Left ventricle myocardium inferior (tissue), 1 donor: ENCODE results near the gene FBN1. TPM values are rescaled to one million over a fixed set of nuclear protein-coding genes. Genes with fewer than 3 reads are reported as not detected.

ENCODE experiments used
- DNase-seq: peaks from one replicate; pipeline ENCODE4 v3.0.0-alpha.2; 2020
- H3K27ac ChIP-seq: fragments of 200-600 bp; replicated peaks from 2 replicates; pipeline ENCODE4 v1.8.0; 2021
- H3K27me3 ChIP-seq: fragments of 200-600 bp; 2 replicates; pipeline ENCODE4 v1.8.0; 2021; ENCODE audit warnings: low read depth
- H3K36me3 ChIP-seq: fragments of 200-600 bp; 2 replicates; pipeline ENCODE4 v1.8.0; 2021
- H3K4me1 ChIP-seq: fragments of 200-600 bp; 2 replicates; pipeline ENCODE4 v1.8.0; 2021
- H3K4me3 ChIP-seq: fragments of 200-600 bp; 2 replicates; pipeline ENCODE4 v1.8.0; 2021; ENCODE audit warnings: mild to moderate bottlenecking, moderate library complexity
- H3K9me3 ChIP-seq: fragments of 200-600 bp; replicated peaks from 2 replicates; pipeline ENCODE4 v1.8.0; 2021
- intact Hi-C: fragments of 100-400 bp; cut with micrococcal nuclease; formaldehyde crosslinking; loops from one replicate; pipeline ENCODE4 v1.11.0; 2022
- total RNA-seq: library from RNA; stranded (reverse); fragmentation: NEBNext Ultra II Directional; extraction: Animal tissue kit (Norgen Biotek cat#: 25700); gene quantifications from one replicate; pipeline ENCODE4 v1.2.1, GENCODE V29; 2021
- TF ChIP-seq, protein P1 (sequence below): fragments of 200-600 bp; IDR thresholded peaks from 2 replicates; pipeline ENCODE4 v1.8.0; 2021; ENCODE audit warnings: antibody characterized with exemption, mild to moderate bottlenecking, borderline replicate concordance
- donor health status: DM: no; HTN: yes; CAD: no; lungs with severe emphysema.

FBN1 gene
- total RNA-seq, 1 donor from 2014 or later, result 45.5 TPM

DNA sequence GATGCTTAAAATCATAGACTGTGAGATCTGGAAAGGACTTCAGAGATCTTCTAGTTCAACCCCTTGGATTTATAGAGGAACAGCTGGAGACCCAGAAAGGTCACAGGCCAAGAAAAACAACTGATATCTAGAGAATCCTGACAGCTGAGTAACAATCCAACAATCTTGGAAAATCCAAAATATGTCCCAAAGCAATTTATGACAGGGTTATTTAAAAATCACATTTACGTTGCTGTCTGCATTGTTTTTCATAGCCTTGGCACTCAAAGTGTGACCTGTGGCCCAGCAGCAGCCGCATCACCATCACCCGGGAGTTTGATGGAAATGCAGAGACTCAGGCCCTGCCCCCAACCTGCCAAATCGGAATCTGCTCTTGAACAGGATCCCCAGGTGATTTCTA is 78.8 kb downstream of the FBN1 start:
- no peak for DNase-seq
- H3K27ac ChIP-seq, result peak overlapping the region; percentile 46
- H3K36me3 ChIP-seq, result no peaks in the 10 kb centered on the region
- peaks cover 37% of the 10 kb centered on the region for H3K4me1 ChIP-seq
- H3K27me3 ChIP-seq, result no peaks in the 10 kb centered on the region
- no peak overlapping the region for H3K4me3 ChIP-seq
- intact Hi-C loops, result no loop called here
- TF ChIP-seq, protein P1, sequence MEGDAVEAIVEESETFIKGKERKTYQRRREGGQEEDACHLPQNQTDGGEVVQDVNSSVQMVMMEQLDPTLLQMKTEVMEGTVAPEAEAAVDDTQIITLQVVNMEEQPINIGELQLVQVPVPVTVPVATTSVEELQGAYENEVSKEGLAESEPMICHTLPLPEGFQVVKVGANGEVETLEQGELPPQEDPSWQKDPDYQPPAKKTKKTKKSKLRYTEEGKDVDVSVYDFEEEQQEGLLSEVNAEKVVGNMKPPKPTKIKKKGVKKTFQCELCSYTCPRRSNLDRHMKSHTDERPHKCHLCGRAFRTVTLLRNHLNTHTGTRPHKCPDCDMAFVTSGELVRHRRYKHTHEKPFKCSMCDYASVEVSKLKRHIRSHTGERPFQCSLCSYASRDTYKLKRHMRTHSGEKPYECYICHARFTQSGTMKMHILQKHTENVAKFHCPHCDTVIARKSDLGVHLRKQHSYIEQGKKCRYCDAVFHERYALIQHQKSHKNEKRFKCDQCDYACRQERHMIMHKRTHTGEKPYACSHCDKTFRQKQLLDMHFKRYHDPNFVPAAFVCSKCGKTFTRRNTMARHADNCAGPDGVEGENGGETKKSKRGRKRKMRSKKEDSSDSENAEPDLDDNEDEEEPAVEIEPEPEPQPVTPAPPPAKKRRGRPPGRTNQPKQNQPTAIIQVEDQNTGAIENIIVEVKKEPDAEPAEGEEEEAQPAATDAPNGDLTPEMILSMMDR, result no peak
- no peaks in the 10 kb centered on the region for H3K9me3 ChIP-seq

GRCh38 chr15:48565560-48566482 is 79.7 kb downstream of the FBN1 start:
- H3K27me3 ChIP-seq, result no peaks in the 10 kb centered on the region
- TF ChIP-seq, protein P1, result no peak
- no peak overlapping the region for H3K4me3 ChIP-seq
- DNase-seq, result no peak
- H3K4me1 ChIP-seq, result peaks cover 34% of the 10 kb centered on the region
- H3K27ac ChIP-seq, result peak overlapping the region; percentile 46
- no peaks in the 10 kb centered on the region for H3K9me3 ChIP-seq
- no peaks in the 10 kb centered on the region for H3K36me3 ChIP-seq
- intact Hi-C loops, result no loop called here

DNA sequence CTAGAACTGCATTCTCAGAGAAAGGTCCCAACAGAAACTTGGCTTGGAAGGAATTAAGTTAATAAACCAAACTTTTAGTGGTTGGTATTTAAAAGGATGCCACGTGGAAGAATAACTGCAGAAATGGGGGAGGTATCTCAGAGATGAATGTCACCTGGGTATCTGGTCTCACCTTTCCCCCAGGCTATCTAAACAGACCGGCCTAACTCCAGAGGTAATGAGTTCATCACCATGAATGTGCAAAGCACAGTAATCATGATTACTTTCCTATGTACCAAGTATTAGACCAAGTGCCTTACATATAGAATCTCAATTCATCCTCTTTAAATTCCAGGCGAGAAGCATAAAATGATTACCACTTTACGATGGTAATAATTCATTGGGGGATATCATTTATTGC is 80.8 kb downstream of the FBN1 start:
- Histone ChIP-seq H3K4me3 (no peak overlapping the region), H3K27ac (no peak overlapping the region), H3K9me3 (no peaks in the 10 kb centered on the region), H3K27me3 (no peaks in the 10 kb centered on the region), H3K36me3 (no peaks in the 10 kb centered on the region), H3K4me1 (peaks cover 40% of the 10 kb centered on the region)
- intact Hi-C loops, result no loop called here
- DNase-seq, result no peak
- TF ChIP-seq, protein P1, result no peak

DNA sequence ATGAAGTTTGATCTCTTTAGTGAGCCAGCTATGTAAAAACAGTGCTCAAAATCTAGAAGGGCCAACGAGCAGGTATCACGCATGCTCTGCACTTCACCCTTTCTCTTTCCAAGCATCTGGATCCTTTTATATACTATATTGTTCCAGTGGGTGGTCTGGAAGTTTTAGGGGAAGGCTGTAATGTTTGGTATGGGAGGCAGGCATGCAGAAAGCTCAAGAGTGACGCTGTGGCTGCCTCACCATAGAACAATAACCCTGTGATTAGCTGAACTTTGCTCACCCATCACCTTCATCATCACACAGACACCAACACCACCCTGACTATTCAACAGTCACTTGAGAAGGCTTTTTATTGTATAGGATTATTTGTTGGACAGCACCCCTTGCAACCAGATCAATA is 81.6 kb downstream of the FBN1 start:
- H3K27me3 ChIP-seq, result no peaks in the 10 kb centered on the region
- H3K4me1 ChIP-seq, result peaks cover 47% of the 10 kb centered on the region
- H3K36me3 ChIP-seq, result no peaks in the 10 kb centered on the region
- no peaks in the 10 kb centered on the region for H3K9me3 ChIP-seq
- intact Hi-C loops, result no loop called here
- no peak for DNase-seq
- no peak overlapping the region for H3K4me3 ChIP-seq
- TF ChIP-seq, protein P1, result no peak
- H3K27ac ChIP-seq, result no peak overlapping the region

DNA sequence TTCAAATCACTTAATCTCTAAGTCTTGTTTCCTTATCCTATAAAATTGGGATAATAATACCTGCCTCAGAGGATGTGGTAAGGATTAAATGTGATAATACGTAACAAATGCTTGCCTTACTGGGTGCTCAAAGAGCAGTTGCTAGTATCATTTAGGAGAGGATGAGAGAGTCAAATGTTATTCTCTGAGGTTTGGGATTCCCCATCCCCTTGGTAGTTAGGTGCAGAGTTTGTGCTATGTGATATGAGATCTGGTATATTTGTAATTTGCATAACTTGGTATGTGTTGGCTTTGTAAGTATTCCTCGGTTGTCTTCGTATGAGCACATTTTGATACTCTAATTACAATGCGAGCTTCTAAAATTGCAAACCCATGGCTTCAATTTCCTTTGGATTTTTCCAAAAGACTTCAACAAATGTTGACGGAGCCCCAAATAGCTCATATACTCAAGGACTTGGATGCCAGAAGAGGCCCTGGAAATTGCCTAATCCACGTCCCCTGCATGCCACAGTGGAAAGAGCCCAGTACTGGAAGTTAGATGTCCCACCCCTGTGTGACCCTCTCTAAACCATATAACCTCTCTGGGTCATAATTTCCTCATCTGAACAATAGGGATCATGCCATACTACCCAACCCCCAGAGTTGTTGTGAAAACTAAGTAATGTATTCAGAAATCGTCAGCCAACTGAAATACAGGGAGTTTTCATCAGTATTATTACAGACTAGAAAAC is 85.0 kb downstream of the FBN1 start:
- H3K4me3 ChIP-seq, result no peak overlapping the region
- DNase-seq, result no peak
- peaks cover 52% of the 10 kb centered on the region for H3K4me1 ChIP-seq
- intact Hi-C loops, result no loop called here
- H3K27ac ChIP-seq, result peak overlapping the region; percentile 57
- H3K27me3 ChIP-seq, result no peaks in the 10 kb centered on the region
- H3K9me3 ChIP-seq, result no peaks in the 10 kb centered on the region
- TF ChIP-seq, protein P1, result no peak
- H3K36me3 ChIP-seq, result no peaks in the 10 kb centered on the region
